Right lung (tissue), 5 donors: ENCODE results near the gene UBXN1. TPM values are rescaled to one million over a fixed set of nuclear protein-coding genes. Genes with fewer than 3 reads are reported as not detected.
A peak's percentile ranks its signal among the peaks of the same experiment; 100 is the strongest.

Source experiments
- DNase-seq, 2 donors: peaks; one replicate each; pipeline ENCODE4 v3.0.0-alpha.2; 2013
- polyA plus RNA-seq, 5 donors: library from polyadenylated mRNA; unstranded; fragments of 120-200 nt; gene quantifications; one replicate each; pipeline versions ENCODE4 v1.2.1 to v1.2.3, GENCODE V29; 2013; ENCODE audit warnings: inconsistent platforms in 1 of 5, low replicate concordance in 1 of 5; ENCODE audit not compliant: insufficient read length in 5 of 5, insufficient read depth in 1 of 5

Gene UBXN1
- polyA plus RNA-seq, 5 donors, result 132 to 176 (median 145) TPM

- no peak for DNase-seq
Observed at GRCh38 chr11:62647609-62648005, 31.3 kb downstream of the UBXN1 start.

- DNase-seq, result no peak
Observed at GRCh38 chr11:62646825-62647608, 31.9 kb downstream of the UBXN1 start.

- DNase-seq, result peak; percentile 97 to 98
Observed at GRCh38 chr11:62645946-62646824, 32.7 kb downstream of the UBXN1 start, which contains the start of gene GANAB. GANAB (minus strand) TSS chr11:62646613; CDS start chr11:62646599, 14 bp downstream.

GRCh38 chr11:62645671-62645945, 33.3 kb downstream of the UBXN1 start:
- no peak for DNase-seq

- DNase-seq, result no peak
Observed at GRCh38 chr11:62644220-62644619, 34.7 kb downstream of the UBXN1 start.

GRCh38 chr11:62632492-62632891, 46.4 kb downstream of the UBXN1 start:
- DNase-seq, result no peak

- no peak for DNase-seq
Observed at GRCh38 chr11:62627713-62628112, 51.2 kb downstream of the UBXN1 start.

Other genes starting within 250 kb of the UBXN1 start
- gene AHNAK, start 132.3 kb downstream of the UBXN1 start, polyA plus RNA-seq, result 100 to 1,000 TPM; 154 to 240 (median 173) TPM
- gene EEF1G, start 105.2 kb downstream of the UBXN1 start, polyA plus RNA-seq, result 1,000 to 10,000 TPM; 2,119 to 2,744 (median 2,318) TPM
- gene TUT1, start 87.5 kb downstream of the UBXN1 start, polyA plus RNA-seq, result 10 to 100 TPM; 22.4 to 26.3 (median 25.0) TPM
- gene MTA2, start 77.2 kb downstream of the UBXN1 start, polyA plus RNA-seq, result 100 to 1,000 TPM in 1 of 5 donors, 10 to 100 TPM in 4; 88.1 to 103 (median 95.4) TPM
- 10 to 100 TPM; 32.6 to 57.4 (median 49.5) TPM for gene EML3, start 66.3 kb downstream of the UBXN1 start, polyA plus RNA-seq
- 1 to 10 TPM; 3.3 to 7.5 (median 4.8) TPM for gene ROM1, start 65.8 kb downstream of the UBXN1 start, polyA plus RNA-seq
- gene B3GAT3, start 57.1 kb downstream of the UBXN1 start, polyA plus RNA-seq, result 10 to 100 TPM; 17.4 to 39.9 (median 26.4) TPM
- 100 to 1,000 TPM; 288 to 339 (median 312) TPM for gene GANAB, start 32.5 kb downstream of the UBXN1 start, polyA plus RNA-seq
- gene INTS5, start 25.8 kb downstream of the UBXN1 start, polyA plus RNA-seq, result 10 to 100 TPM; 12.0 to 19.6 (median 14.3) TPM
- 10 to 100 TPM; 45.9 to 64.1 (median 52.8) TPM for gene C11orf98, start 13.9 kb downstream of the UBXN1 start, polyA plus RNA-seq
- gene CSKMT, start 13.8 kb downstream of the UBXN1 start, polyA plus RNA-seq, result 1 to 10 TPM; 4.8 to 9.0 (median 7.1) TPM
- 10 to 100 TPM in 1 of 5 donors, 1 to 10 TPM in 4; 5.0 to 10.8 (median 6.7) TPM for gene UQCC3, start 7.4 kb downstream of the UBXN1 start, polyA plus RNA-seq
- gene LBHD1, start 6.8 kb downstream of the UBXN1 start, polyA plus RNA-seq, result 1 to 10 TPM; 4.9 to 9.5 (median 8.8) TPM
- 1 to 10 TPM in 1 of 5 donors, under 1 TPM in 4; 0.37 to 1.3 (median 0.55) TPM for gene LRRN4CL, start 10.5 kb upstream of the UBXN1 start, polyA plus RNA-seq
- gene BSCL2, start 28.4 kb upstream of the UBXN1 start, polyA plus RNA-seq, result 10 to 100 TPM; 38.0 to 50.3 (median 45.9) TPM
- gene GNG3, start 28.6 kb upstream of the UBXN1 start, polyA plus RNA-seq, result 1 to 10 TPM in 4 of 5 donors, under 1 TPM in 1; 0.73 to 1.7 (median 1.5) TPM
- 10 to 100 TPM; 73.0 to 85.8 (median 81.9) TPM for gene HNRNPUL2, start 48.4 kb upstream of the UBXN1 start, polyA plus RNA-seq
- gene TTC9C, start 49.4 kb upstream of the UBXN1 start, polyA plus RNA-seq, result 10 to 100 TPM; 36.1 to 47.0 (median 37.1) TPM
- gene ZBTB3, start 75.1 kb upstream of the UBXN1 start, polyA plus RNA-seq, result 1 to 10 TPM; 5.6 to 9.6 (median 7.0) TPM
- gene POLR2G, start 82.5 kb upstream of the UBXN1 start, polyA plus RNA-seq, result 100 to 1,000 TPM; 136 to 186 (median 153) TPM
- 10 to 100 TPM; 23.5 to 30.7 (median 25.7) TPM for gene TAF6L, start 92.3 kb upstream of the UBXN1 start, polyA plus RNA-seq
- 10 to 100 TPM; 48.2 to 59.9 (median 51.2) TPM for gene TMEM179B, start 108.3 kb upstream of the UBXN1 start, polyA plus RNA-seq
- gene TMEM223, start 112.9 kb upstream of the UBXN1 start, polyA plus RNA-seq, result 10 to 100 TPM; 18.8 to 28.1 (median 21.0) TPM
- gene NXF1, start 126.4 kb upstream of the UBXN1 start, polyA plus RNA-seq, result 100 to 1,000 TPM; 111 to 162 (median 134) TPM
- 10 to 100 TPM; 46.7 to 58.3 (median 55.5) TPM for gene STX5, start 153.0 kb upstream of the UBXN1 start, polyA plus RNA-seq
- gene TEX54, start 153.8 kb upstream of the UBXN1 start, polyA plus RNA-seq, result under 1 TPM in 2 of 5 donors, not detected in 3; 0.34 to 0.37 TPM
- 10 to 100 TPM; 35.6 to 50.3 (median 42.9) TPM for gene WDR74, start 160.5 kb upstream of the UBXN1 start, polyA plus RNA-seq
- 100 to 1,000 TPM; 167 to 197 (median 172) TPM for gene SLC3A2, start 201.8 kb upstream of the UBXN1 start, polyA plus RNA-seq
- 1 to 10 TPM in 1 of 5 donors, under 1 TPM in 4; 0.58 to 1.3 (median 0.76) TPM for gene CHRM1, start 242.3 kb upstream of the UBXN1 start, polyA plus RNA-seq